ENCODE data around the gene CTNND1. TPM values are rescaled to one million over a fixed set of nuclear protein-coding genes. Genes with fewer than 3 reads are reported as not detected.

Gene CTNND1
- total and polyA plus RNA-seq, 2 experiments from 2014 or later, result 39.1 to 136 TPM

GRCh38 chr11:57758174-57758573, 3.4 kb upstream of the CTNND1 start:
- H3K4me2 ChIP-seq, result no peak overlapping the region
- peaks cover 3% of the 10 kb centered on the region; the same call in 2 of the 3 replicates for H3K4me1 Mint-ChIP-seq
- no peak overlapping the region for H3K27ac Mint-ChIP-seq
- no peak for TF ChIP-seq EZH2phosphoT487 (IDR thresholded peaks at IDR 0.05; ENCODE audit: unreplicated experiment)
- TF ChIP-seq CTCF (conservative IDR thresholded peaks at IDR 0.05; ENCODE audit: low read depth in 2 of 2), result no peak
- TF ChIP-seq CREB1 (CRISPR knock-in tag; IDR thresholded peaks at IDR 0.05; ENCODE audit: low read depth), result no peak
- 0 out of 2 replicates have a peak, but pooled peaks cover 1% of the 10 kb centered on the region for H3F3A ChIP-seq (replicated peaks; ENCODE audit: low read depth)
- H3K36me3 ChIP-seq (ENCODE audit: insufficient read depth), result no peaks in the 10 kb centered on the region
- no peaks in the 10 kb centered on the region for H4K20me1 ChIP-seq (replicated peaks; ENCODE audit: insufficient read depth)
- no peak overlapping the region for H3K4me3 Mint-ChIP-seq
- no peaks in the 10 kb centered on the region for H3K4me1 ChIP-seq (ENCODE audit: insufficient read depth)
- no peak overlapping the region for H3K27ac ChIP-seq (ENCODE audit: low read depth)
- H3K4me3 ChIP-seq, result no peak overlapping the region
- H3K9me2 ChIP-seq (ENCODE audit: insufficient read depth), result no peaks in the 10 kb centered on the region
- DNase-seq (ENCODE audit: low spot score) (no peak), ATAC-seq (no peak)
- H3K27me3 ChIP-seq (ENCODE audit: insufficient read depth), result no peaks in the 10 kb centered on the region
- H3K9me3 Mint-ChIP-seq, result no peaks in the 10 kb centered on the region
- peaks cover 6% of the 10 kb centered on the region for H3K27me3 Mint-ChIP-seq (ENCODE audit: insufficient read depth, low read depth, poor library complexity)
- H2AFZ ChIP-seq, result no peak overlapping the region
- H3K79me2 ChIP-seq (replicated peaks; ENCODE audit: insufficient read depth), result peaks cover 14% of the 10 kb centered on the region
- peaks cover 2% of the 10 kb centered on the region; the same call in 1 of the 3 replicates for H3K36me3 Mint-ChIP-seq (ENCODE audit: low read depth)

- Histone ChIP-seq H3K4me3 (peak overlapping the region; percentile 62), H4K20me1 (replicated peaks; ENCODE audit: insufficient read depth) (peaks cover 8% of the 10 kb centered on the region), H3K9me2 (ENCODE audit: insufficient read depth) (no peaks in the 10 kb centered on the region), H2AFZ (no peak overlapping the region), H3K27ac (ENCODE audit: low read depth) (peak overlapping the region; percentile 98), H3K4me1 (ENCODE audit: insufficient read depth) (peaks cover 17% of the 10 kb centered on the region), H3K27me3 (ENCODE audit: insufficient read depth) (no peaks in the 10 kb centered on the region), H3F3A (replicated peaks; ENCODE audit: low read depth) (no peaks in the 10 kb centered on the region), H3K36me3 (ENCODE audit: insufficient read depth) (no peaks in the 10 kb centered on the region), H3K4me2 (peak overlapping the region; percentile 82), H3K79me2 (replicated peaks; ENCODE audit: insufficient read depth) (peaks cover 56% of the 10 kb centered on the region)
- peaks cover 26% of the 10 kb centered on the region for H3K4me1 Mint-ChIP-seq
- peak overlapping the region; percentile 99 for H3K27ac Mint-ChIP-seq
- DNase-seq (ENCODE audit: low spot score) (no peak), ATAC-seq (peak; percentile 45; the same call in 2 of the 3 replicates)
- TF ChIP-seq NANOG (IDR thresholded peaks at IDR 0.05; ENCODE audit: borderline replicate concordance), result no peak
- TF ChIP-seq ZNF462 (CRISPR knock-in tag; IDR thresholded peaks at IDR 0.05), result no peak
- no peak for TF ChIP-seq JUNB (IDR thresholded peaks at IDR 0.05; ENCODE audit: unreplicated experiment)
- TF ChIP-seq CREB1 (CRISPR knock-in tag; IDR thresholded peaks at IDR 0.05; ENCODE audit: low read depth), result no peak
- TF ChIP-seq STAT1 (IDR thresholded peaks at IDR 0.05; ENCODE audit: unreplicated experiment), result no peak
- no peak for TF ChIP-seq CTCF (conservative IDR thresholded peaks at IDR 0.05; ENCODE audit: low read depth in 2 of 2)
- no peak for TF ChIP-seq ZNF331 (CRISPR knock-in tag; IDR thresholded peaks at IDR 0.05; ENCODE audit: low read depth)
- H3K36me3 Mint-ChIP-seq (ENCODE audit: low read depth), result peaks cover 11% of the 10 kb centered on the region; the same call in 2 of the 3 replicates
- H3K9me3 Mint-ChIP-seq, result no peaks in the 10 kb centered on the region
- H3K27me3 Mint-ChIP-seq (ENCODE audit: insufficient read depth, low read depth, poor library complexity), result peaks cover 3% of the 10 kb centered on the region
- peak overlapping the region; percentile 98 for H3K4me3 Mint-ChIP-seq
Observed at GRCh38 chr11:57762235-57762861, 746 bp downstream of the CTNND1 start.

Measured in GM23338 (cell line).